HG03066 (cell line): ENCODE results near the gene LTBP3.
"Not testable (repeated sequence)": the region's sequence is repeated elsewhere in the genome, so short reads cannot be mapped to it uniquely, and the experiment has no call there.

ENCODE experiments used
- ATAC-seq: cut with Tn5 transposase; IDR thresholded peaks from one replicate; pipeline ENCODE4 v1.9.1; 2021; ENCODE audit warnings: low read depth; ENCODE audit not compliant: unreplicated experiment

LTBP3 gene

GRCh38 chr11:65572356-65573051, 14.3 kb upstream of the LTBP3 start, which contains the start of gene FAM89B:
Gene FAM89B (plus strand): TSS chr11:65572538. CDS start chr11:65572670, 132 bp downstream.
- ATAC-seq: no peak

- ATAC-seq: no peak
These were observed 13.8 kb upstream of the LTBP3 start for GRCh38 chr11:65571940-65572339.

GRCh38 chr11:65571420-65571819, 13.3 kb upstream of the LTBP3 start:
- ATAC-seq: no peak

GRCh38 chr11:65569973-65570918, 12.1 kb upstream of the LTBP3 start, which contains the start of gene ZNRD2:
Gene ZNRD2 (plus strand): TSS chr11:65570477. CDS start chr11:65570492, 15 bp downstream.
- peak; percentile 55 for ATAC-seq

- peak; percentile 8 for ATAC-seq
These were observed 11.2 kb upstream of the LTBP3 start for GRCh38 chr11:65569164-65569972.

- ATAC-seq: no peak
These were observed 7.7 kb upstream of the LTBP3 start for GRCh38 chr11:65565624-65566453.

GRCh38 chr11:65564879-65565559, 6.9 kb upstream of the LTBP3 start:
- not testable (repeated sequence) for ATAC-seq

GRCh38 chr11:65563601-65564000, 5.4 kb upstream of the LTBP3 start:
- no peak for ATAC-seq

- ATAC-seq: no peak
These were observed 4.6 kb upstream of the LTBP3 start for GRCh38 chr11:65562788-65563187.

GRCh38 chr11:65562020-65562419, 3.9 kb upstream of the LTBP3 start:
- ATAC-seq: no peak

- no peak for ATAC-seq
These were observed 2.6 kb upstream of the LTBP3 start for GRCh38 chr11:65560555-65561418.

GRCh38 chr11:65559951-65560537, 1.9 kb upstream of the LTBP3 start:
- ATAC-seq: no peak

- no peak for ATAC-seq
These were observed 1.4 kb upstream of the LTBP3 start for GRCh38 chr11:65559535-65559934.

- no peak for ATAC-seq
These were observed 861 bp upstream of the LTBP3 start for GRCh38 chr11:65558930-65559509.

GRCh38 chr11:65557280-65558001, 718 bp downstream of the LTBP3 start:
- ATAC-seq: no peak

- ATAC-seq: no peak
These were observed 1.5 kb downstream of the LTBP3 start for GRCh38 chr11:65556470-65557279.
